Liver (tissue), 9 donors: ENCODE results near the gene SOX13. TPM values are rescaled to one million over a fixed set of nuclear protein-coding genes. Genes with fewer than 3 reads are reported as not detected.

Source experiments
- DNase-seq: peaks from one replicate; pipeline ENCODE4 v3.0.0-alpha.2; 2017; ENCODE audit warnings: low spot score
- H3K27ac ChIP-seq, 2 donors: one replicate each; pipeline ENCODE4 v1.7.0; 2013; ENCODE audit warnings: inconsistent platforms in 2 of 2, low read length in 2 of 2, control low read depth in 1 of 2, low read depth in 1 of 2, mild to moderate bottlenecking in 1 of 2
- H3K27me3 ChIP-seq, 4 donors: one replicate each; pipeline versions ENCODE4 v1.6.1 to v1.7.0; 2013; ENCODE audit warnings: low read length in 3 of 4, inconsistent platforms in 1 of 4, mild to moderate bottlenecking in 1 of 4, moderate library complexity in 1 of 4; ENCODE audit not compliant: control insufficient read depth in 4 of 4, insufficient read depth in 4 of 4
- H3K36me3 ChIP-seq, 4 donors: one replicate each; pipeline versions ENCODE4 v1.6.1 to v1.7.0; 2013; ENCODE audit warnings: low read length in 3 of 4, mild to moderate bottlenecking in 3 of 4, low read depth in 1 of 4, moderate library complexity in 1 of 4; ENCODE audit not compliant: control insufficient read depth in 4 of 4, insufficient read depth in 3 of 4
- H3K4me1 ChIP-seq, 4 donors: one replicate each; pipeline versions ENCODE4 v1.6.1 to v1.7.0; 2013; ENCODE audit warnings: low read length in 3 of 4, mild to moderate bottlenecking in 3 of 4, moderate library complexity in 1 of 4; ENCODE audit not compliant: control insufficient read depth in 4 of 4, insufficient read depth in 4 of 4
- H3K4me3 ChIP-seq, 3 donors: one replicate each; pipeline versions ENCODE4 v1.6.1 to v1.7.0; 2013; ENCODE audit warnings: low read length in 3 of 3, control low read depth in 1 of 3, low read depth in 1 of 3, mild to moderate bottlenecking in 1 of 3
- H3K9ac ChIP-seq, 2 donors: one replicate each; pipeline ENCODE4 v1.7.0; 2013; ENCODE audit warnings: low read length in 2 of 2, mild to moderate bottlenecking in 2 of 2, moderate library complexity in 2 of 2, control low read depth in 1 of 2, low read depth in 1 of 2
- H3K9me3 ChIP-seq, 4 donors: one replicate each; pipeline versions ENCODE4 v1.6.1 to v1.7.0; 2013; ENCODE audit warnings: low read length in 3 of 4; ENCODE audit not compliant: control insufficient read depth in 4 of 4
- EGR1 ChIP-seq, 2 donors: IDR thresholded peaks; 2 replicates each; pipeline ENCODE4 v1.6.1; 2016 to 2018; ENCODE audit warnings: antibody characterized with exemption in 2 of 2, low read depth in 2 of 2
- GABPA ChIP-seq, 2 donors: IDR thresholded peaks in 1 of 2; conservative IDR thresholded peaks in 1 of 2; 2 replicates each; pipeline ENCODE4 v1.6.1; 2016; ENCODE audit warnings: antibody characterized with exemption in 2 of 2, mild to moderate bottlenecking in 1 of 2, moderate library complexity in 1 of 2
- HNF4A ChIP-seq, 2 donors: conservative IDR thresholded peaks; 2 replicates each; pipeline ENCODE4 v1.6.1; 2016; ENCODE audit warnings: antibody characterized with exemption in 2 of 2, mild to moderate bottlenecking in 2 of 2
- RAD21 ChIP-seq, 2 donors: IDR thresholded peaks; 2 replicates each; pipeline ENCODE4 v1.6.1; 2016; ENCODE audit warnings: antibody characterized with exemption in 2 of 2, mild to moderate bottlenecking in 2 of 2
- REST ChIP-seq: IDR thresholded peaks from 2 replicates; pipeline ENCODE4 v1.6.1; 2016; ENCODE audit warnings: antibody characterized with exemption, mild to moderate bottlenecking
- RXRA ChIP-seq, 2 donors: IDR thresholded peaks; 2 replicates each; pipeline ENCODE4 v1.6.1; 2017 to 2018; ENCODE audit warnings: antibody characterized with exemption in 2 of 2, mild to moderate bottlenecking in 1 of 2
- SP1 ChIP-seq: IDR thresholded peaks from 2 replicates; pipeline ENCODE4 v1.6.1; 2018; ENCODE audit warnings: antibody characterized with exemption, mild to moderate bottlenecking
- TAF1 ChIP-seq: conservative IDR thresholded peaks from 2 replicates; pipeline ENCODE4 v1.6.1; 2016; ENCODE audit warnings: antibody characterized with exemption, mild to moderate bottlenecking
- WGBS: extraction: QIAGEN DNeasy Blood & Tissue Kit; methylation state at CpG from one replicate; pipeline ENCODE4 v1.1.7; 2013; 5-methylcytosine and 5-hydroxymethylcytosine counted together
- polyA plus RNA-seq, 2 donors: library from polyadenylated mRNA; stranded (reverse) in 1 of 2; unstranded in 1 of 2; fragments of 200-250 nt in 1 of 2; fragments of >200 nt in 1 of 2; fragmentation: Nextera tagmentation in 1 of 2; extraction: Ambion mirVana in 1 of 2; gene quantifications; one replicate each; pipeline versions ENCODE4 v1.2.1 to v1.2.3, GENCODE V29; 2013 to 2015
- total RNA-seq, 2 donors: library from RNA; depleted of rRNA; stranded (reverse); fragments of >200 nt; gene quantifications; one replicate each; pipeline ENCODE4 v1.2.3, GENCODE V29; 2014
- TF ChIP-seq, protein P1 (sequence below): IDR thresholded peaks from 2 replicates; pipeline ENCODE4 v1.6.1; 2016; ENCODE audit warnings: antibody characterized with exemption
- TF ChIP-seq, protein P2 (sequence below): fragments of 150-350 bp; IDR thresholded peaks from 2 replicates; pipeline ENCODE4 v1.5.1; 2017; ENCODE audit warnings: improper control_type of control experiment, low read depth, low read length; ENCODE audit not compliant: missing input control
- donor health status: healthy.
- donor health status: healthy.
- donor health status: healthy.
- donor health status: healthy.
- donor health status: healthy.

The SOX13 gene
- total and polyA plus RNA-seq, 4 donors = 7.8 to 15.5 (median 8.7) TPM

GRCh38 chr1:204161609-204162493 is 88.9 kb downstream of the SOX13 start:
- DNase-seq = no peak

DNA sequence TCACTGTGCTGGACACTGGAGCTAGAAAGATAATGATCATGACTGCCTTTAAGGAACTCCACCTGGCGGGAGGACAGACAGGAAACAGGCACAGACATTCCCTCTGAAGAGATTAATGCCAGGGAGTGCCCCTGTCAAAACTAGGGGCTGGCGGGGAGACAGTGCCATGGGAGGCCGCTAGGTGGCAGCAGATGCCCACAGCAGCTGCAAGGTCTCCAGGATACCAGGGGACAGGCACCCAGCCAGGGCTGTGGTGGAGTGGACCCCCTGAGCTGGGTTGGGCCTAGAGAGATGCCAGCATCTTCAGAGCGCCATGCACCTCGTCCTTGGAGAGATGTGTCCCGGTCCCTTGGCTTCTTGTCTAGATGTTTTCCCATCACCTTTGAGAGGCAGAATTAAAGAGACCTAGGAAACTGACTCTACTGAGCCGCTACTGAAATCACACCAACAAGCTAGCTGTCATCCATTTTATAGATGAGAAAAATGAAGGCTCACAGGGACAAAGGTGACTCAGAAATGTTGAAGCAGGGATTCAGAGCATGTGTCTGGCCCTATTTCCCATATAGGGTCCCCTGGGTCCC is 89.7 kb downstream of the SOX13 start:
- Histone ChIP-seq H3K4me1 (peaks cover 2 to 24% (median 14%) of the 10 kb centered on the region in 4 donors), H3K9me3 (no peaks in the 10 kb centered on the region), H3K27ac (peak overlapping the region in 1 of 2 donors; percentile 23), H3K9ac (peak overlapping the region in 1 of 2 donors; percentile 39), H3K4me3 (no peak overlapping the region), H3K27me3 (no peaks in the 10 kb centered on the region), H3K36me3 (no peaks in the 10 kb centered on the region)
- WGBS = 14% methylated on average over 7 of the region's 7 CpGs
- TF ChIP-seq SP1 (peak; percentile 12), GABPA (IDR thresholded peaks at IDR 0.05 in 1 of 2, conservative IDR thresholded peaks at IDR 0.05 in 1 of 2) (peak in 1 of 2 donors; percentile 5), TAF1 (no peak), HNF4A (conservative IDR thresholded peaks at IDR 0.05) (peak in 1 of 2 donors; percentile 7), RXRA (IDR thresholded peaks at IDR 0.05) (peak; percentile 9 to 42), RAD21 (IDR thresholded peaks at IDR 0.05) (peak; percentile 99), EGR1 (IDR thresholded peaks at IDR 0.05; ENCODE audit: low read depth in 2 of 2) (no peak)
- TF ChIP-seq, protein P1, sequence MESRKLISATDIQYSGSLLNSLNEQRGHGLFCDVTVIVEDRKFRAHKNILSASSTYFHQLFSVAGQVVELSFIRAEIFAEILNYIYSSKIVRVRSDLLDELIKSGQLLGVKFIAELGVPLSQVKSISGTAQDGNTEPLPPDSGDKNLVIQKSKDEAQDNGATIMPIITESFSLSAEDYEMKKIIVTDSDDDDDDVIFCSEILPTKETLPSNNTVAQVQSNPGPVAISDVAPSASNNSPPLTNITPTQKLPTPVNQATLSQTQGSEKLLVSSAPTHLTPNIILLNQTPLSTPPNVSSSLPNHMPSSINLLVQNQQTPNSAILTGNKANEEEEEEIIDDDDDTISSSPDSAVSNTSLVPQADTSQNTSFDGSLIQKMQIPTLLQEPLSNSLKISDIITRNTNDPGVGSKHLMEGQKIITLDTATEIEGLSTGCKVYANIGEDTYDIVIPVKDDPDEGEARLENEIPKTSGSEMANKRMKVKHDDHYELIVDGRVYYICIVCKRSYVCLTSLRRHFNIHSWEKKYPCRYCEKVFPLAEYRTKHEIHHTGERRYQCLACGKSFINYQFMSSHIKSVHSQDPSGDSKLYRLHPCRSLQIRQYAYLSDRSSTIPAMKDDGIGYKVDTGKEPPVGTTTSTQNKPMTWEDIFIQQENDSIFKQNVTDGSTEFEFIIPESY = no peak
- TF ChIP-seq, protein P2, sequence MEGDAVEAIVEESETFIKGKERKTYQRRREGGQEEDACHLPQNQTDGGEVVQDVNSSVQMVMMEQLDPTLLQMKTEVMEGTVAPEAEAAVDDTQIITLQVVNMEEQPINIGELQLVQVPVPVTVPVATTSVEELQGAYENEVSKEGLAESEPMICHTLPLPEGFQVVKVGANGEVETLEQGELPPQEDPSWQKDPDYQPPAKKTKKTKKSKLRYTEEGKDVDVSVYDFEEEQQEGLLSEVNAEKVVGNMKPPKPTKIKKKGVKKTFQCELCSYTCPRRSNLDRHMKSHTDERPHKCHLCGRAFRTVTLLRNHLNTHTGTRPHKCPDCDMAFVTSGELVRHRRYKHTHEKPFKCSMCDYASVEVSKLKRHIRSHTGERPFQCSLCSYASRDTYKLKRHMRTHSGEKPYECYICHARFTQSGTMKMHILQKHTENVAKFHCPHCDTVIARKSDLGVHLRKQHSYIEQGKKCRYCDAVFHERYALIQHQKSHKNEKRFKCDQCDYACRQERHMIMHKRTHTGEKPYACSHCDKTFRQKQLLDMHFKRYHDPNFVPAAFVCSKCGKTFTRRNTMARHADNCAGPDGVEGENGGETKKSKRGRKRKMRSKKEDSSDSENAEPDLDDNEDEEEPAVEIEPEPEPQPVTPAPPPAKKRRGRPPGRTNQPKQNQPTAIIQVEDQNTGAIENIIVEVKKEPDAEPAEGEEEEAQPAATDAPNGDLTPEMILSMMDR = peak; percentile 99
- DNase-seq = peak; percentile 86

More at GRCh38 chr1:204161609-204162493, 88.9 kb downstream of the SOX13 start:
- 53% methylated on average over 14 of the region's 14 CpGs for WGBS
- Histone ChIP-seq H3K27ac (peak overlapping the region in 1 of 2 donors; percentile 23), H3K27me3 (no peaks in the 10 kb centered on the region), H3K4me1 (peaks cover 2 to 24% (median 14%) of the 10 kb centered on the region in 4 donors), H3K36me3 (no peaks in the 10 kb centered on the region), H3K4me3 (no peak overlapping the region), H3K9ac (peak overlapping the region in 1 of 2 donors; percentile 39), H3K9me3 (no peaks in the 10 kb centered on the region)
- no peak for TF ChIP-seq HNF4A (conservative IDR thresholded peaks at IDR 0.05)
- TF ChIP-seq GABPA (IDR thresholded peaks at IDR 0.05 in 1 of 2, conservative IDR thresholded peaks at IDR 0.05 in 1 of 2) = peak in 1 of 2 donors; percentile 39

GRCh38 chr1:204166219-204166618 is 93.3 kb downstream of the SOX13 start, which contains the start of gene REN:
TSS of gene REN (minus strand) at chr1:204166337. CDS start at chr1:204166293, 44 bp downstream.
- Histone ChIP-seq H3K36me3 (no peaks in the 10 kb centered on the region), H3K9ac (no peak within 1 kb of the TSS), H3K4me3 (no peak within 1 kb of the TSS), H3K4me1 (peaks cover 2 to 19% (median 12%) of the 10 kb centered on the region in 4 donors), H3K27me3 (no peaks in the 10 kb centered on the region), H3K27ac (no peak within 1 kb of the TSS), H3K9me3 (peaks cover 0 to 4% (median 0%) of the 10 kb centered on the region in 4 donors)
- no peak for TF ChIP-seq REST
- WGBS = 65% methylated on average over 5 of the region's 5 CpGs
- no peak for DNase-seq
